HG02642 (cell line): ENCODE measurements around the gene SIK3.
A peak's percentile ranks its signal among the peaks of the same experiment; 100 is the strongest.

Source experiments
- ATAC-seq: cut with Tn5 transposase; IDR thresholded peaks from one replicate; pipeline ENCODE4 v1.9.1; 2021; ENCODE audit warnings: mild to moderate bottlenecking; ENCODE audit not compliant: unreplicated experiment, poor library complexity

The SIK3 gene

DNA sequence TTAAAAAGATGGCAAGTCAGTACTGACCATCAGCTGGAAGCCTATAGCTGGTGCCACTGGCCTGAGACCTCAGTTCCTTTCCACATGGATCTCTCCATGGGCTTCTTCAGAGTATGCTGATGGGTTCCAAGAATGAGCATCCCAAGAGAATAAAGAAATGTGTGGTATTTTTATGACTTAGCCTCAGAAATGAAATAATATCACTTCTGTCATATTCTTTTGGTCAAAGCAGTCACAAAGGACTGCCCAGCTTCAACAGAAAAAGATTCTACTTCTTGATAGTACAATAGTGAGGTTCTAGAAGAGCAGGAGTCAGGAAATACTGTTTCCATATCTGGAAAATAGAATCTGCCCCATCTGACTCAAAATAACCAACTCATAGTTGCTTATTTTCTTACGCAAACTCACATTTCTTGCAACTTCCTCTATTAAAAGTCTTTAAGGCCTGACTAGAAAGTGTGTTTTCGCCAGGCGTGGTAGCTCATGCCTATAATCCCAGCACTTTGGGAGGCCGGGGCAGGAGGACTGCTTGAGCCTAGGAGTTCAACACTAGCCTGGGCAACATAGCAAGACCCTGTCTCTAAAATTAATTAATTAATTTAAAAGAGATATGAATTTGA is 116.9 kb downstream of the SIK3 start:
- ATAC-seq: no peak

DNA sequence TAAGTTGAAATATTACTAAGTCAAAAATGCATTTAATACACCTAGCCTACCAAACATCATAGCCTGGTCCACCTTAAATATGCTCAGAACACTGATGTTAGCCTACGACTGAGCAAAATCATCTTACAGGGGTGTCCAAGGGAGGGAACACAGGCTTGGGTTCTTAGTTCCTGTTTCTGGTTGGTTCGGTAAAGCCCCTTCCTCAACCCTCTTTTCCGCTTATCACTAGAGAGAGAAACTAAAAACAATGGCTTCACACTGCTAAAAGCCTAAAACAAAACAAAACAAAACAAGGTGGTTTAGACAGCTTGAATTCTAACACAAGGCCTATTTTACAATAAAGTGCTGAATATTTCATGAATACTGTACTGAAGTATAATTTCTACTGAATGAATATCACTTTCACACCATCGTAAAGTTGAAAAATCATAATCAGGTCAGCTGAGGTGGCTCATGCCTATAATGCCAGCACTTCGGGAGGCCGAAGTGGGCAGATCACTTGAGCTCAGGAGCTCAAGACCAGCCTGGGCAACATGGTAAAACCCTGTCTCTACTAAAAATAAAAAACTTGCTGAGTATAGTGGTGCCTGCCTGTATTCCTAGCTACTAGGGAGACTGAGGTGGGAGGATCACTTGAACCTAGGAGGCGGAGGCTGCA is 118.0 kb downstream of the SIK3 start:
- ATAC-seq: peak; percentile 91

DNA sequence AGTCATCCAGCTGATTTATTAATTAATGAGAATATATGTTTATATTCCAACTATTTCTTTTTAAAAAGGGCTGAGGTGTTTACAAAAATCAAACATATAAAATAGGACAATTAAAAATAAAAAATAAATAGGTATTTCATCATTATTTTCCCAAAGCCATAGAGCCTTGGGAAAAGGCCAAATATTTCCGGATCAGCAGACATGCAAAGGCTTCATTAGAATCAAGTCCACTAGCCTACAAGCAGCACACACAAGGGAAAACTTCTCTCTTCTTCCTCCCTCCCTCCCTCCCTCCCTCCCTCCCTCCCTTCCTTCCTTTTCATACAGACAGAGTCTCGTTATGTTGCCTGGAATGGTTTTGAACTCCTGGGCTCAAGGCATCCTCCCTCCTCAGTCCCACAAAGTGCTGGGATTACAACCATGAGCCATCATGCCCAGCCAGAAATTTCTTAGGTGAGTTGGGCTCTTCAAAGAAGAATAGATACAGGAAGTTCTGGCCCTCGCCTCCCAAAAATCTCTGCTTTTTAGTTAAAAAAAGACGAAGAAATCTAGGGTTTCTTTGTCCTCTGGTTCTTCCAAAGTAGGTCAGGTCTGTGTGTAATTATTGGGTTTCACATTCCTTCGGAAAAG is 121.2 kb downstream of the SIK3 start:
- no peak for ATAC-seq

DNA sequence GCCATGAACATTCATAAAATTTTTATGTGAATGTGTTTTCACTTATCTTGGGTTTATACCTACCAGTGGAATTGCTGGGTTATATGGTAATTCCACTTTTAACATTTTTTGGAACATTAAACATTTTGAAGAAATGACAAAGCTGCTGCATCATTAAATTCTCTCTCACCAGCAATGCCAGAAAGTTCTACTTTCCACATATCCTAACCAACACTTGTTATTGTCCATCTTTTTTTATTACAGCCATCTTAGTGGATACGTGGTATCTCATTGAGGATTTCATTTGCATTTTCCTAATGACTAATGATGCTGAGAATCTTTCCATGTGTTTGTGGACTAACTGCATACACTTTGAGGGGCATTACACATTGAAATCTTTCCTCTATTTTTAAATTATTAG is 122.6 kb downstream of the SIK3 start:
- no peak for ATAC-seq

DNA sequence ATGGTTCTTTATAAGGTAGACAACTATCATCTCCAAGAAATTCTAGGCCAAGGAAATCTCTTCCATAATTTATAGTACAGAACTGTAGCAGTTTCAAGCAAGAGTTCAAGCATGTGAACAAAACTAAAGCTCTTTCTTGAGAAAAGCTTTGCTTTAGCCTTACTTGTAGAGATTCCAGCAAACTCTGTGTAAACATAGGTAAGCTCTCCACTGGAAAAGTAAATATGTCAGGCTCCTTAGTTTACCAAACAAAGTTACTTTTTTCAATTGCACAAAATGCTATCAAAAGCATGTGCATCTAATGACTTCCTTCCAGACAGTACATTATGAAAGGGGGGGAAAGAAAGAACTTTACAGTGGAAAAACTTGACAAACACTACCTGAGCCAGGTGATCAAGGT is 125.0 kb downstream of the SIK3 start:
- ATAC-seq: no peak

DNA sequence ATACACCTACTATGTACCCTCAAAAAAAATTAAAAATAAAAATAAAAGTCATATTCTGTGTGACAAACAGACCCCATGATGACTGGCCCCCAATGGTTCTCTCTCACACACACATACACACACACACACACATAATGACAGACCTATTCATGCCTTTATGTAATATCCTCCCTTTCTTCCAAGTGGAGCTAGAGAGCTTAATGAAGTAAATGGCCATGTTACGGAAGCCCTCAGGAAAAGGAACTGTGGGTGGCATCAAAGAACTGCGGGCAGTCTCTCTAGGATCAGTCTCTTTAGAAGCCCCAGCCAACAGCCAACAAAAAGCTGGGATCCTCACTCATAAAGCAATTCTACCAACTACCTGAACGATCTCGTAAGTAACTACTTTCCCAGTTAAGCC is 125.5 kb downstream of the SIK3 start:
- no peak for ATAC-seq

DNA sequence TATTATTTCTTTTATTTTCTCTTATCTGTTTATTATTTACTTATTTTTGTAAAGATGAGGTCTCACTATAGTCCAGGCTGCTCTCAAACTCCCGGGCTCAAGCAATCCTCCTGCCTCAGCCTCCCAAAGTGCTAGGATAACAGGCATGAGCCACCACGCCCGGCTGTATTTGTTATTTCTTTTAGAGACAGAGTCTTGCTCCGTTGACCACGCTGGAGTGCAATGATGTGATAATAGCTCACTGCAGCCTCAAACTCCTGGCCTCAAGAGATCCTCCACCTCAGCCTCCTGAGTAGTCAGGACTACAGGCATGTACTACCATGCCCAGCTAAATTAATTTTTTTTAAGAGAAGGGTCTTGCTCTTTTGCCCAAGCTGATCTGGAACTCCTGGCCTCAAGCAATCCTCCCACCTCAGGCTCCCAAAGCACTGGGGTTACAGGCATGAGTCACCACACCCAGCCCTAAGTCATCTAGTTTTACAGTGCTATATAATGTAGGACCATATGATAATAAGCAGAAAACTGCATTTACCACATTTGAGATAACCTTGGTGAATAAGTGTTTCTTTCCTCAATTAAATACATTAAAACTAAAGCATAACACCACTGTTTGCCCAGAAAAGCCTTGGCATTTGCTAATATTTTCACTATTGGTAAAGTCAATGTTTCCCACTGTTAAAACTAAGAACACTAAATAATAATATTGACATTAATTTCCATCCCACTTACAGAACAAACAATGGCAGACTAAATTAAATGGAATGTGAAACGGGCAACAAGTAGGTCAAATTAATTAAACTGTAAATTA is 127.5 kb downstream of the SIK3 start:
- ATAC-seq: no peak

DNA sequence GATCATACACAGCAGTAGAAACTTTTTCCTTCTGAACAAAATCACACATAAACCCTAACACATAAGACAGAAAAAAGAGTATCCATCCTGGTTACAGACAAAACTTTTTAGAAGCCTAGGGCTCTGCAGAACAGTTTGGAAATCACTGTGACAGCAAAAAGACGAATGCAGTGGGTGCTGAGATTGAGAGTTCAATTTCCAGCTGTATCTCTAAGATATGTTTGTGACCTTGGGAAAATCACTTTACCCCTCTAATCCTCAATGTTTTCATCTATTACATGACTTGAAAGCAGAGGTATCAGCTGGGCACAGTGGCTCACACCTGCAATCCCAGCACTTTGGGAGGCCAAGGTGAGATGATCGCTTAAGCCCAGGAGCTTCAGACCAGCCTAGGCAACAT is 128.5 kb downstream of the SIK3 start:
- no peak for ATAC-seq

DNA sequence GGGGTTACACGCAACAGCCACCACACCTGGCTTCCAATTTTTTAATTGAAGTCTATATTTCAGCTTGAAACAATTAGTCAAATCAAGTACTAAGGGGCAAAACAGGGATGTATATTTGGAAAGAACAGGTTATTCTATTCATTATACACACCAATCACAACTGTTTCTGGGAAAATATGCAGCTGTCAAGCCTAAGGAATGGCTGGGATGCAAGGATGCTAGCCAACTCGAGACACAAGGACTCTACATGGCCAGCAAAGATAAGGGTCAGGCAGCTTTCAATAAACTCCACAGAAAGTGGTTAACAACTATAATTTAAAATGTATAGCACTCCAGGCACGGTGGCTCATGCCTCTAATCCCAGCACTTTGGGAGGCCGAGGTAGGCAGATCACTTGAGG is 134.0 kb downstream of the SIK3 start:
- ATAC-seq: no peak

DNA sequence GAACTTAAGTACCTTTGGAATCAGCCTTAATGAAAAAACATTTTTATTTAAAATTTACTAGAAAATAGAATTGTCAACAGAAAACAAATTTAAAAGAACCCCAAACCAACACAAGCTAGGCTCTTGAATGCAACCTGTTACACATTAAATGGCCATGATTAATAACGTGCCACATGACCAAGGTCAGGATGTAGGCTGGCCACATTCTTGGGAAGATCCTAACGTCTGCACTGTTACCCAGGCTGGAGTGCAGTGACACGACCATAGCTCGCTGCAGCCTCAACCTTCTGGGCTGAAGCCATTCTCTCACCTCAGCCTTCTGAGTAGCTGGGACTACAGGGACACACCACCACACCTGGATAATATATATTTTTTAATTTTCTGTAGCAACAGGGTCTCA is 134.4 kb downstream of the SIK3 start:
- ATAC-seq: no peak

DNA sequence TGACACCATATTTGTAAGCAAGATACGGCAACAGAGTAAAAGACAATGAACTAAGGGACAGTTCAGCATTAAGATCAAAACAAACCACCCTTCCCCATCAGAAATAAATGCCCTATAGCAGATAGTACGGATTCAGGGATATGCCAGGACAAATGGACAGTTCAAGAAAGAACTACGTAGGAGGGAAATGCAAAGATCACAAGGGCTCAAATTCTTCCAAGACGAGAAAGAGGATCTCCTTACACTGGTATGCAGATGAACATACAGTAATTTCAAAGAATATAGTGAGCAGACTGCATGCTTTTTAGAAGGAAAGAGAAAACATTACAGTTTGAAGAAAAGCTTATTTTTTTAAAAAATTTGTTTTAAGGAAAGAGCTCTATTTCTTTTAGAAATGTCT is 136.1 kb downstream of the SIK3 start:
- ATAC-seq: no peak

DNA sequence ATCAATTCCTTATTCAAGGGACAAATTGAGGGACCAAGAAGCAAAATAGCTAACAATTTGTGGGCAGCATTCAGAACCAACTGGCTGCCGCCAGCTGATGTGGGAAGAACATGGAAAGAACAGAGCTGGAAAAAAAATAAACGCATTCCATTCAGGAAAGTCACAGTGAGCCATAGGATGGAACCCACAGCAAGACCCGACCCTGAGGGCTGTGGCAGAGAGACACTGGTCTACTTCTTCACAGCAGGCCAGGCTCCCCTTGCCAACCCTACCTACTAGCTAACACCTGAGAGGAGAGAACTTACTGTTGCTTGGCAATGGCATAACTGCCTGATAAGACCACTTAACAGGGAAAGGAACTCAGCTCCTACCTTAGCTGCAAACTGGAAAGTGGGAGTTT is 137.3 kb downstream of the SIK3 start:
- no peak for ATAC-seq

DNA sequence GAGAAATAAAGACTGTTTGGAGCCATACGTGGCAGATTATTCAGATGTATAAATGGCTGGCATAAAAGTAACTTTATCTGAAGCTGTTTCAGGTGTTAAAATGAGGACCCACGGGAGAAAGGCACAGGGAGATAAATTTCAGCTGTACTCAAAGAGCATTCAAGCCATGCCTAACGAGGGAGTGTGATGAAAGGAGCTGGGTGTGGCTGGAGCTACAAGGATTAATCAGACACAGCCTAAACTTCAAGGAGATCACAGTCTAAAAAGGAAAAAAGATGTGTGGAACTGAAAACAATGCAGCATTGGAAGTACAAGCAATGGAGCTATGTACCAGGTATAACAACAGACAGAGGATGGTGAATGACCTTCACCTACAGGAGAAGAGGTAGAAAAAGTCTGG is 140.0 kb downstream of the SIK3 start:
- no peak for ATAC-seq

DNA sequence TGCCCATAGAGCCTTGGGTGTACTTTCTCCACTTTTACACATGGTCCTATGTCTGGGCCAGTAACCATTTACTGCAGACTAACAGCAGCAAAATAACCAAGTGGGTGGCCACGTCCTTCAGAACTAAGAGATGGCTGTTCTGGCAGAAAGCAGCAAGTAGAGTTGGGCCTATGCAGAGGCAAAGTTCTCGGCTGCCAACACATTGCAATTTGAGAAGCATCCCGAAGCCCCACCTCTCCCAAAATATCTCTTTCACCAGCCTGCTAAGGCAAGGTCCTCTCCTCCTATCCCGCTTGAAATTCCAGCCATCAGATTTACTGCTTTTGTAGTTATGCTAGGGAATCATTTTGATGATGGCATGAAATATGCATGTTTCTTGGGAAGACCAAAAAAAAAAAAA is 142.3 kb downstream of the SIK3 start:
- no peak for ATAC-seq

DNA sequence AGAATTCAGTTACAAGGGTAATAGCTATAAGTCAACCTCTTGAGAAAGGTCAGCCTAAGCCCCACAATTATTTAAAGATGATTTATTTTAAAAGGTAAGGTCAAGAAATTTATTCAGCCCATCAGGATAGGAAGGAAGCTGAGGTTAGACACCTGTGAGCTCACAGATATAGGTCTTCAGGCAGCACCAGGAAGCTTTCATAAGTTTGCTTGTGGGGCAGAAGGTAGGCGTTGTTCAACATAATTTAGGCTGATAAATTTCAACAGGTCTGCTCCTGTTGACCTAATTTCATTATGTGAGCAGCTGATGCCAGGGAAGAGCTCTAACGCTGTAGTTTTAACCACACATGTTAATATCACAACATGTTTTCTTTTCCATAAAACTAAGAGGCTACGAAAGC is 142.7 kb downstream of the SIK3 start:
- no peak for ATAC-seq

DNA sequence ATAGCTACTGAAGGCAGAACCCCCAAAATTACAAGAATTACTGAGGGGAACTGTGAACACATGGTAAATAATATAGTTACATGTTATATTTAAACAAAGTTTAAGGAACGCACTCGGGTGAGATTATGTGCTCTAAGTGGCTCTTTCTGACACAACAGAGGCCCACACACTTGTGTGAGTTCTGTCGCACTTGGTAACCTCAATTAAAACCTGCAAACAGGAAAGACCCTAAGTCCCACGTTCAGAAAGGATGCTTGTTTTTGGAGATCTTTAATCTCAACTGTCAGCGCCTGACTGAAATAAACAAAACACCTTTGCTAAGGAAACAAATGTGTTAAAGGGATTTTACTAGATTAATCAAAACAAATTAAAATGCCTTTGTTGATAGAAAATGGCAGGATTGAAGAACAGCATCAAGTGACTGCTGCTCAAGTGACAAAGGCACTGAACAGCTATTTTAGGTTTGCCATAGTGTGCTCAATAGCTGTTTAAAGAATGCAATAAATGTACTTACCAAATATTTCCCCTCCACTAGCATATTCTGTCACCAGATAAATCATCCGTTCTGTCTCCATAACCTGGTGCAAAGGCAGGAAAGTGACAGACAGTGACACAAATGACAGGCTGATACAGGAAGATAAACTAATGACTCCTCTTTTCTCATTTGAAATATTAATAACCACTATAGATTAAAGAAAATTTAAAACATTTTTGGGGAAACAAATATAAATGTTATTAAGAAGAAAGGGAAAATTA is 144.5 kb downstream of the SIK3 start:
- ATAC-seq: no peak

DNA sequence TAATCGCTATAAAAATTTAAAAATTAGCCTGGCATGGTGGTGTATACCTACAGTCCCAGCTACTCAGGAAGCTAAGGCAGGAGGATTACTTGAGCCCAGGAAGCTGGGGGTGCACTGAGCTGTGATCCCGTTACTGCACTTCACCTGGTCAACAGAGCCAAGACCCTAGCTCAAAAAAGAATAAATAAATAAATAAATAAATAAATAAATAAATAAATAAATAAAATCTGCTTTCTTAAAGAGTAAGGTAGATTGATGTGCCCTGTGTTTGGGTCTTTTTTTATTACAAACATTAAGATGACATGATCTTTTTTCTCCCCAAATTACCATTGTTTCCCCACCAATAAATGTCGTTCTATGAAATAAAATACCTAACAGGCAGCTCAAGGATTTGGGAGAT is 146.5 kb downstream of the SIK3 start:
- ATAC-seq: no peak

DNA sequence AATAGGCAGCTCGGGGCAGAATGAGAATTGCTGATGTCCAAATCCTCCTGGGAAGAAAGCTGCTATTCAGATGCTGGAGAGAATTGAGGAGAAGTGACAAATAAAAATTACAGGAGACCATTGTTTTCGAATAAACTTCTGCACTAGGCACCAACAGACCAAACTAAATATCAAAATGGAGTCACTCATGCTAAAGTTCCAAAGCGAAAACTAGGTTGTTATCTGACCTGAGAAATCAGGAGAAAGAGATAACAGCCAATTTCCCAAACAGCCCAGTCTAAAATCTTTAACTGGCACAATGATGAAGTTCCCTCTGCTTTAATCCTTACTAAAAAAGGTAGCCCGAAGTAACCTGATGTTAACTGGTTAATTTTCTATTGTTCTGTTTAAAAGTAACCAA is 148.0 kb downstream of the SIK3 start:
- no peak for ATAC-seq

DNA sequence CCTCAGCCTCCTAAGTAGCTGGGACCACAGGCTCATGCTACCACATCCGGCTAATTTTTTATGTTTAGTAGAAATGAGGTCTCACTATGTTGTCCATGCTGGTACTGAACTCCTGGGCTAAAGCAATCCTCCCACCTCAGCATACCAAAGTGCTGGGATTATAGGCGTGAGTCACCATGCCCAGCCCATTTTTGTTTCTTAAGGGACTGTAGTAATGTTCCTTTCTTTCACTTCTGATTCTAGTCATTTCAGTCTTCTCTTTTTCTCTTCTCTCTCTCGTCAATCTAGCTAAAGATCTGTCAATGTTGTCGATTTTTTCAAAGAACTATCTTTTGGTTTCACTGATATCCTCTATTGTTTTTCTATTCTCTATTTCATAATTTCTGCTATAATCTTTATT is 149.8 kb downstream of the SIK3 start:
- no peak for ATAC-seq

DNA sequence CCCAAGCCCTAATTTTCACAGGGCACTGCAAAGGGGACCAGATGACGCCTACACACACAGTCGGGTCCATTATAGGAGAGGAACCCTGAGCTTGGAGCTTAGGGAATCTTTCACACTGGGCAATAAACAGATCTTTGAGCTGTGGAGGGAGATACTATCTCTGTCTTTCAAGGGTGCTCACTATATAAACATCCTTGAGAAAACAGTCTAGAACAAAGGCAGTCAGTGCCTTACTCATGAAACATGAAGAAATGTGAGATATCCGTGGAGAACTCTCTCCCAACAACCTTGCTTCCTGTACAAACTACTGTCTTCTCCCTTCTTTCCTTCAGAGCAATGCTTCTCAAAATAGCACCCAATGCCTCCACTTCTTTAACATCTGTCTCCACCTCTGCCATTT is 151.8 kb downstream of the SIK3 start:
- no peak for ATAC-seq

DNA sequence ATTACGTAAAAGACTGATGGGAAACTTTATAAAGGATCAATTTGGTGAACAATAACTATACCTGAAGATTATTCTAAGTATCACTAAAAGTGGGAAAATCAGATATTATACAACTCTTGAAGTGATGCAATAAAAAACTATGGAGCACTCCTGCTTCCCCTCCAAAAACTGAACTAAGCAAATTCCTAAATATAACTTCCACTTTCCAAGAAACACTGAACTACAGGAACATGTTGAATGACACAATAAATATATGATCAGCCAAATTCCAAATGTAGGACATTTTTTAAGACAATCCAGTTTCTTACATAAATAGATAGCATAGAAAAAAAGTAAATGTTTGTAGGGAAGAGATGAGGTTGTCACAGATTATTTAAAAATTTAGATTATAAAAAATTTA is 158.7 kb downstream of the SIK3 start:
- no peak for ATAC-seq
